Neuron (in vitro differentiated cells): ENCODE results near the gene AMBP.

Experiments
- H2AFZ ChIP-seq: one replicate; pipeline ENCODE4 v1.6.1; 2013; ENCODE audit warnings: low read depth, mild to moderate bottlenecking, inconsistent platforms, low read length, moderate library complexity
- H3K27me3 ChIP-seq: one replicate; pipeline ENCODE4 v1.6.1; 2013; ENCODE audit warnings: low read length; ENCODE audit not compliant: insufficient read depth
- H3K36me3 ChIP-seq: one replicate; pipeline ENCODE4 v1.6.1; 2013; ENCODE audit warnings: low read length; ENCODE audit not compliant: insufficient read depth
- H3K4me1 ChIP-seq: one replicate; pipeline ENCODE4 v1.6.1; 2013; ENCODE audit warnings: low read length; ENCODE audit not compliant: insufficient read depth
- H3K4me3 ChIP-seq: 2 replicates; pipeline ENCODE4 v1.5.1; 2013; ENCODE audit warnings: mild to moderate bottlenecking, low read length, moderate library complexity
- H3K9me3 ChIP-seq: one replicate; pipeline ENCODE4 v1.6.1; 2013; ENCODE audit warnings: low read length

AMBP gene

GRCh38 chr9:114093761-114094505 lies 15.8 kb upstream of the AMBP start:
- Histone ChIP-seq H3K27me3 (peaks cover 38% of the 10 kb centered on the region), H3K4me1 (no peaks in the 10 kb centered on the region), H3K36me3 (no peaks in the 10 kb centered on the region), H3K4me3 (no peak overlapping the region), H2AFZ (no peak overlapping the region), H3K9me3 (no peaks in the 10 kb centered on the region)

GRCh38 chr9:114093031-114093471 lies 15.0 kb upstream of the AMBP start:
- Histone ChIP-seq H3K4me3 (no peak overlapping the region), H3K9me3 (no peaks in the 10 kb centered on the region), H2AFZ (no peak overlapping the region), H3K36me3 (no peaks in the 10 kb centered on the region), H3K4me1 (no peaks in the 10 kb centered on the region), H3K27me3 (peaks cover 35% of the 10 kb centered on the region)

GRCh38 chr9:114092336-114092735 lies 14.2 kb upstream of the AMBP start:
- peaks cover 33% of the 10 kb centered on the region for H3K27me3 ChIP-seq
- H3K4me3 ChIP-seq: no peak overlapping the region
- H3K9me3 ChIP-seq: no peaks in the 10 kb centered on the region
- no peak overlapping the region for H2AFZ ChIP-seq
- no peaks in the 10 kb centered on the region for H3K36me3 ChIP-seq
- no peaks in the 10 kb centered on the region for H3K4me1 ChIP-seq

- no peak overlapping the region for H3K4me3 ChIP-seq
- H2AFZ ChIP-seq: no peak overlapping the region
- peaks cover 27% of the 10 kb centered on the region for H3K27me3 ChIP-seq
- no peaks in the 10 kb centered on the region for H3K36me3 ChIP-seq
- H3K4me1 ChIP-seq: no peaks in the 10 kb centered on the region
- no peaks in the 10 kb centered on the region for H3K9me3 ChIP-seq
Observed at GRCh38 chr9:114091711-114092110, 13.6 kb upstream of the AMBP start.

- Histone ChIP-seq H3K27me3 (peaks cover 24% of the 10 kb centered on the region), H3K9me3 (no peaks in the 10 kb centered on the region), H2AFZ (no peak overlapping the region), H3K4me3 (no peak overlapping the region), H3K36me3 (no peaks in the 10 kb centered on the region), H3K4me1 (no peaks in the 10 kb centered on the region)
Observed at GRCh38 chr9:114090798-114091197, 12.7 kb upstream of the AMBP start.

- Histone ChIP-seq H3K27me3 (peaks cover 23% of the 10 kb centered on the region), H3K9me3 (no peaks in the 10 kb centered on the region), H3K4me1 (no peaks in the 10 kb centered on the region), H2AFZ (no peak overlapping the region), H3K36me3 (no peaks in the 10 kb centered on the region), H3K4me3 (no peak overlapping the region)
Observed at GRCh38 chr9:114089206-114089840, 11.2 kb upstream of the AMBP start.

- H2AFZ ChIP-seq: no peak overlapping the region
- H3K9me3 ChIP-seq: no peaks in the 10 kb centered on the region
- no peak overlapping the region for H3K4me3 ChIP-seq
- peaks cover 23% of the 10 kb centered on the region for H3K27me3 ChIP-seq
- no peaks in the 10 kb centered on the region for H3K4me1 ChIP-seq
- H3K36me3 ChIP-seq: no peaks in the 10 kb centered on the region
Observed at GRCh38 chr9:114088571-114089170, 10.6 kb upstream of the AMBP start.

GRCh38 chr9:114087721-114088120 lies 9.6 kb upstream of the AMBP start:
- no peaks in the 10 kb centered on the region for H3K4me1 ChIP-seq
- peaks cover 23% of the 10 kb centered on the region for H3K27me3 ChIP-seq
- H3K4me3 ChIP-seq: no peak overlapping the region
- no peaks in the 10 kb centered on the region for H3K36me3 ChIP-seq
- H3K9me3 ChIP-seq: no peaks in the 10 kb centered on the region
- H2AFZ ChIP-seq: no peak overlapping the region

- peaks cover 23% of the 10 kb centered on the region for H3K27me3 ChIP-seq
- no peak overlapping the region for H3K4me3 ChIP-seq
- H3K36me3 ChIP-seq: no peaks in the 10 kb centered on the region
- no peak overlapping the region for H2AFZ ChIP-seq
- no peaks in the 10 kb centered on the region for H3K9me3 ChIP-seq
- no peaks in the 10 kb centered on the region for H3K4me1 ChIP-seq
Observed at GRCh38 chr9:114086607-114087006, 8.5 kb upstream of the AMBP start.

GRCh38 chr9:114086009-114086408 lies 7.9 kb upstream of the AMBP start:
- Histone ChIP-seq H2AFZ (no peak overlapping the region), H3K4me3 (no peak overlapping the region), H3K4me1 (no peaks in the 10 kb centered on the region), H3K27me3 (peaks cover 23% of the 10 kb centered on the region), H3K9me3 (no peaks in the 10 kb centered on the region), H3K36me3 (no peaks in the 10 kb centered on the region)

- Histone ChIP-seq H3K4me1 (no peaks in the 10 kb centered on the region), H3K9me3 (no peaks in the 10 kb centered on the region), H3K4me3 (no peak overlapping the region), H3K36me3 (no peaks in the 10 kb centered on the region), H2AFZ (no peak overlapping the region), H3K27me3 (peaks cover 23% of the 10 kb centered on the region)
Observed at GRCh38 chr9:114085387-114085789, 7.3 kb upstream of the AMBP start.

- no peak overlapping the region for H3K4me3 ChIP-seq
- H3K4me1 ChIP-seq: no peaks in the 10 kb centered on the region
- peaks cover 25% of the 10 kb centered on the region for H3K27me3 ChIP-seq
Observed at GRCh38 chr9:114084282-114085073, 6.4 kb upstream of the AMBP start.

GRCh38 chr9:114083666-114084065 lies 5.6 kb upstream of the AMBP start:
- Histone ChIP-seq H3K4me3 (no peak overlapping the region), H3K9me3 (peaks cover 3% of the 10 kb centered on the region), H3K4me1 (no peaks in the 10 kb centered on the region), H3K27me3 (peaks cover 25% of the 10 kb centered on the region), H2AFZ (no peak overlapping the region), H3K36me3 (no peaks in the 10 kb centered on the region)

More at GRCh38 chr9:114084282-114085073, 6.4 kb upstream of the AMBP start:
- Histone ChIP-seq H3K36me3 (no peaks in the 10 kb centered on the region), H2AFZ (no peak overlapping the region), H3K9me3 (peaks cover 3% of the 10 kb centered on the region)
